LHCN-M2 (cell line): ENCODE measurements around the gene DEDD. TPM values are rescaled to one million over a fixed set of nuclear protein-coding genes. Genes with fewer than 3 reads are reported as not detected.

Experiments used
- DNase-seq: peaks from one replicate; pipeline ENCODE4 v3.0.0-alpha.2; 2012; ENCODE audit warnings: low read depth
- total RNA-seq: library from RNA; depleted of rRNA; stranded (reverse); fragments of >200 nt; gene quantifications from 2 replicates; pipeline ENCODE4 v1.2.3, GENCODE V29; 2014; rRNA removed

Gene DEDD
- total RNA-seq, 1 experiment from 2014 or later = 29.6 TPM

DNA sequence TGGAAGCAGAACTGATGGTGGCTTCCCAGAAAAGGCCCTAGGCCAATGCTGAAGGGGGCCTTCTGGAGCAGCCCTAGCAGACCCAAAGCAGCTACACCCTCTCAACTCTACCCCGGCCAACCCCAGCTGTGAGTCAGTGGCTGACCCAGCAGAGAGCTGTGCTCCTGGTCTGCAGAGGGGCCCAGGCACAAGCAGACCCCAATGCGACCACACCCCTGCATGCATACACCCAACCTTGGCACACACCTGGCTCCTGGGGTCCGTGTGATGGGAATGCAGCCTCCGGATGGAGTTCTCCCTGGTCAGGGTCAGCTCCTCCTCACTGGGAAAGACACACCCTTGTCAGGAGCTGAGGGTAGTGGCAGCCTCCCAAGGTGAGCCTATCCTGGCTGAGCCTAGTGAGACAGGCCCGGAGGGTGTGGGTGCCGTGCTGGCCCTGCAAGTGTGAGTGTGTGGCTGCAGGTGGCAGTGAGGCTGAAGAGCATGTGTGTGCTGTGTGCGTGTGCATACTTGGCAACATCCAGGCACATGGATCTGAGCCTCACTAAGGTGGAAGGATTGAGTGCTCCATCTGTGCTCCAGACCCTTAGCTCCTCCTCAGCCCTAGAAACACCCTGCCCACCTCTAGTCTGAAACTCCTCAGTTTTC lies 58.9 kb downstream of the DEDD start:
- no peak for DNase-seq

DNA sequence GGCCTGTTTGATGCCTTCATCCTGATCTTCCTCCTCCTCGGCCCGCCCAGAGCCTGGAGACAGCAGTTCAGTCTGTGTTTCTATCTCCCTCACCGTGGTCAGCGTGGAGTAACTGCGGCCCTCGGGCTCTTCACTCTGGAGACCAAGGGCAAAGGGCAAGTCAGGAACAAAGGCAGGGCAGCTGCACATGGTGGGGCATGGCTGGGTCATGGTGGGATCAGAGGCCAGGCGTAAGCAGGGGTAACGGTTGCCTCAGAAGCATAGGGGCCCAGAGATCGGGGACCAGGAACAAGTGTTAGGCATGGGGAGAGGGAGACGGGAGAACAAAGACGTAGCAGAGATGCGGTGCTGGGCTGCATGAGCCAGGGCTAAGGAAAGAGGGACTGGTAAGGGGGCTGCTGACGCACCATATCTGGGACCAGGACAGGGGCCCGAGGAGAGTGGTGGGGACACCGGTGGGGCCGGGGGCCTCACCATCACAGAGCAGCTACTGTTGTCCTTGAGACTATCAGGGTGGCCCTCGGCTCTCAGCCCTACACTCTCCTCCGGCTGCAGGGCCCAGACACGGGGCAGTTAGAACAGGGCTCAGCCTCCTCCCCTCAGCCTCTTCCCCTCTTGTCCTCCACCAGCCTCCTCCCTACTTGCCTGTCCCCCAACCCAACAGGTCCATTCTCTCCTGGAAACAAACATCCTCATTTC lies 59.6 kb downstream of the DEDD start:
- DNase-seq = no peak

DNA sequence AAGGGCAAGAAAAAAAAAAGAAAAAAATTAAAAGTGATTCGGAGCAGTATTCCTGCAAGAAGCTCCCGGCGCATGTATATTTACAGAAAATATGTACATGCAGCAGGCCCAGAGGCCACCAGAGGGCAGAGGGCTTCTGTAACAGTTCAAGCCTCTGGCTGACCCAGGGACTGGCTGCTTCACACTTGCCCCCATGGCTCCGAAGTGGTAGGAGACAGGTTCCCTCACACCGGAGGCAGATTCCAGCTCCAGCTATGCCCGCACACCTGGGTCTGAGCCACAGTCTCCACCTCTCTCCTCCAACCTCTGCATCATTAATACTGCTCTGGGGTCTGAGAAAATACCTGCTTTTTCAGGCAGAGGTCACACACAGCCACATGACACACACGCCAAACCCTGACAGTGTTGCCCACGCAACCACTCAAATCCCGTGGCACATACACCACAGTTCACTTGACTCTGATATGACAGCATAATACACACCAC lies 60.5 kb downstream of the DEDD start:
- peak; percentile 44 for DNase-seq

Other genes with a start within 250 kb of the DEDD start
- not detected in 2 replicates for gene ITLN1, start 247.5 kb downstream of the DEDD start, total RNA-seq
- not detected in 2 replicates for gene ITLN2, start 177.9 kb downstream of the DEDD start, total RNA-seq
- 1.4 and 2.6 TPM in 2 replicates for gene F11R, start 111.5 kb downstream of the DEDD start, total RNA-seq
- 14.7 and 27.3 TPM in 2 replicates for gene TSTD1, start 93.7 kb downstream of the DEDD start, total RNA-seq
- 76.0 and 83.2 TPM in 2 replicates for gene USF1, start 86.7 kb downstream of the DEDD start, total RNA-seq
- gene ARHGAP30, start 62.8 kb downstream of the DEDD start, total RNA-seq = not detected in 2 replicates
- gene NECTIN4, start 43.1 kb downstream of the DEDD start, total RNA-seq = 0.26 TPM in 1 of 2 replicates, not detected in the other
- gene KLHDC9, start 34.3 kb downstream of the DEDD start, total RNA-seq = 0.29 and 0.71 TPM in 2 replicates
- gene PFDN2, start 14.6 kb downstream of the DEDD start, total RNA-seq = 58.6 and 87.5 TPM in 2 replicates
- 25.6 and 28.4 TPM in 2 replicates for gene NIT1, start 14.6 kb downstream of the DEDD start, total RNA-seq
- 50.0 and 90.6 TPM in 2 replicates for gene UFC1, start 21.3 kb upstream of the DEDD start, total RNA-seq
- gene USP21, start 26.8 kb upstream of the DEDD start, total RNA-seq = 9.1 and 15.3 TPM in 2 replicates
- 15.3 and 17.8 TPM in 2 replicates for gene PPOX, start 33.8 kb upstream of the DEDD start, total RNA-seq
- gene B4GALT3, start 44.8 kb upstream of the DEDD start, total RNA-seq = 40.4 and 42.6 TPM in 2 replicates
- gene ADAMTS4, start 66.4 kb upstream of the DEDD start, total RNA-seq = 5.0 and 5.4 TPM in 2 replicates
- gene NDUFS2, start 69.7 kb upstream of the DEDD start, total RNA-seq = 115 and 133 TPM in 2 replicates
- 0.86 and 1.2 TPM in 2 replicates for gene FCER1G, start 82.6 kb upstream of the DEDD start, total RNA-seq
- not detected in 2 replicates for gene APOA2, start 91.0 kb upstream of the DEDD start, total RNA-seq
- gene TOMM40L, start 93.4 kb upstream of the DEDD start, total RNA-seq = 9.8 and 12.6 TPM in 2 replicates
- not detected in 2 replicates for gene NR1I3, start 105.5 kb upstream of the DEDD start, total RNA-seq
- 0.17 TPM in 1 of 2 replicates, not detected in the other for gene PCP4L1, start 126.1 kb upstream of the DEDD start, total RNA-seq
- 10.7 TPM in 2 replicates for gene MPZ, start 177.3 kb upstream of the DEDD start, total RNA-seq
- gene SDHC, start 181.7 kb upstream of the DEDD start, total RNA-seq = 32.8 and 34.1 TPM in 2 replicates
- gene CFAP126, start 235.2 kb upstream of the DEDD start, total RNA-seq = not detected in 2 replicates